ENCODE data around the gene SYP.
A peak's percentile ranks its signal among the peaks of the same experiment; 100 is the strongest.

The SYP gene

GRCh38 chrX:49220100-49220499, 20.1 kb upstream of the SYP start:
- no peak for DNase-seq (ENCODE audit: low read depth in 2 of 2)

- DNase-seq (ENCODE audit: low read depth in 2 of 2), result no peak
These were observed 15.1 kb upstream of the SYP start for GRCh38 chrX:49214996-49215526.

- DNase-seq (ENCODE audit: low read depth in 2 of 2), result no peak
These were observed 14.4 kb upstream of the SYP start for GRCh38 chrX:49214416-49214815.

GRCh38 chrX:49212861-49213260, 12.9 kb upstream of the SYP start:
- DNase-seq (ENCODE audit: low read depth in 2 of 2), result no peak

- DNase-seq (ENCODE audit: low read depth in 2 of 2), result no peak
These were observed 12.2 kb upstream of the SYP start for GRCh38 chrX:49212209-49212608.

- no peak for DNase-seq (ENCODE audit: low read depth in 2 of 2)
These were observed 11.1 kb upstream of the SYP start for GRCh38 chrX:49211074-49211473.

- DNase-seq (ENCODE audit: low read depth in 2 of 2), result no peak
These were observed 10.4 kb upstream of the SYP start for GRCh38 chrX:49210406-49210805.

GRCh38 chrX:49209434-49210251, 9.7 kb upstream of the SYP start:
- DNase-seq (ENCODE audit: low read depth in 2 of 2), result no peak

GRCh38 chrX:49208399-49208798, 8.4 kb upstream of the SYP start:
- no peak for DNase-seq (ENCODE audit: low read depth in 2 of 2)

GRCh38 chrX:49206543-49206942, 6.5 kb upstream of the SYP start:
- no peak for DNase-seq (ENCODE audit: low read depth in 2 of 2)

GRCh38 chrX:49205443-49205842, 5.5 kb upstream of the SYP start:
- DNase-seq (ENCODE audit: low read depth in 2 of 2), result no peak

GRCh38 chrX:49204709-49205108, 4.7 kb upstream of the SYP start:
- DNase-seq (ENCODE audit: low read depth in 2 of 2), result no peak

GRCh38 chrX:49204017-49204416, 4.0 kb upstream of the SYP start:
- no peak for DNase-seq (ENCODE audit: low read depth in 2 of 2)

- DNase-seq (ENCODE audit: low read depth in 2 of 2), result no peak
These were observed 3.5 kb upstream of the SYP start for GRCh38 chrX:49203536-49203935.

- DNase-seq (ENCODE audit: low read depth in 2 of 2), result no peak
These were observed 2.0 kb upstream of the SYP start for GRCh38 chrX:49202022-49202421.

GRCh38 chrX:49199315-49199595, 738 bp downstream of the SYP start:
- no peak for DNase-seq (ENCODE audit: low read depth in 2 of 2)

GRCh38 chrX:49198540-49199314, 1.3 kb downstream of the SYP start:
- no peak for DNase-seq (ENCODE audit: low read depth in 2 of 2)

GRCh38 chrX:49197543-49198087, 2.4 kb downstream of the SYP start:
- no peak for DNase-seq (ENCODE audit: low read depth in 2 of 2)

GRCh38 chrX:49193542-49193964, 6.4 kb downstream of the SYP start:
- no peak for DNase-seq (ENCODE audit: low read depth in 2 of 2)

GRCh38 chrX:49192722-49193328, 7.2 kb downstream of the SYP start:
- no peak for DNase-seq (ENCODE audit: low read depth in 2 of 2)

GRCh38 chrX:49191574-49192011, 8.4 kb downstream of the SYP start:
- no peak for DNase-seq (ENCODE audit: low read depth in 2 of 2)

- DNase-seq (ENCODE audit: low read depth in 2 of 2), result peak; percentile 51 to 55
These were observed 9.0 kb downstream of the SYP start for GRCh38 chrX:49190821-49191573.
